Mucosa of stomach (tissue), 1 donor: ENCODE measurements around the gene PARVA.

Experiments used
- H3K27me3 ChIP-seq: one replicate; pipeline ENCODE4 v1.7.0; 2013; ENCODE audit warnings: mild to moderate bottlenecking, low read length; ENCODE audit not compliant: control insufficient read depth, insufficient read depth
- H3K36me3 ChIP-seq: one replicate; pipeline ENCODE4 v1.7.0; 2013; ENCODE audit warnings: low read length; ENCODE audit not compliant: control insufficient read depth, insufficient read depth
- H3K4me1 ChIP-seq: one replicate; pipeline ENCODE4 v1.7.0; 2013; ENCODE audit warnings: mild to moderate bottlenecking, low read length; ENCODE audit not compliant: control insufficient read depth, insufficient read depth
- H3K4me3 ChIP-seq: one replicate; pipeline ENCODE4 v1.7.0; 2013; ENCODE audit warnings: low read length
- H3K9ac ChIP-seq: one replicate; pipeline ENCODE4 v1.7.0; 2013; ENCODE audit warnings: mild to moderate bottlenecking, low read length, moderate library complexity
- H3K9me3 ChIP-seq: one replicate; pipeline ENCODE4 v1.7.0; 2013; ENCODE audit warnings: mild to moderate bottlenecking, low read length, moderate library complexity; ENCODE audit not compliant: control insufficient read depth
- donor health status: Pancreatic carcinoma.

PARVA gene

DNA sequence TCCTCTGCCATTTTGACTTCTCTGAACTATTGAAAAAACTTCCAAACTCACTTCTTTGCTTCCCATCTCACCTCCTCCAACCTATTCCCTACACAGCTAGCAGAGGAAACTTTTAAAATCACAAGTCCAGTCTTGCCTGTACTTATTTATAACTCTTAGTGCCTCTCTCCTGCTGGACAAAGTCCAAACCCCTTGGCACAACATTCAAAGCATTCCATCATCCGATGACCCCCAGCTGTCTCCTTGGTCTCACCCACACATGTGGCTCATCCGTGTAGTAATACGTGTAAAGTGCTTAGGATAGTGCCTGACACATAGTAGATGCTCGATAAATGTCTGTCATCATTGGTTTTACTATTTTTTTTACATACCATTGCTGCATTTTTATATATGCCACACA, 101.4 kb downstream of the PARVA start:
- H3K27me3 ChIP-seq: no peaks in the 10 kb centered on the region
- no peak overlapping the region for H3K9ac ChIP-seq
- H3K4me1 ChIP-seq: no peaks in the 10 kb centered on the region
- H3K9me3 ChIP-seq: no peaks in the 10 kb centered on the region
- no peaks in the 10 kb centered on the region for H3K36me3 ChIP-seq
- no peak overlapping the region for H3K4me3 ChIP-seq

DNA sequence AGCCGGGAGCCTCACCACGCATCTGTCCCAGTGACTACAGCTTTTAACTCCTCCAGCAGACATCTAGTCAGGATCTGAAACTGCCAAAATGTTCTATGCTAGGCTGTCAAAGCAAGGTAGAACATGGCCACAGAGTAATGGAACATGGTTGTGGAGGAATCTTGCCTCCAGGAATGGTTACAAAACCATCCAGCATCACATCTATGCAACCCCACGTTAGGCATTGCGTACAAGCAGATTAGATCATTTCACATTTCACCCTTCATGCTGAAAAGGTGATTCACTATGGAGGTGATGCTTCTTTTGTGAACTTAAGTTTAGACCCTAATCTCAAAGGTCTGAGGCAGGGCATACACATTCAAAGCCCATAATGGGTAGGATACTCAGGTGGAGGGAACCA, 103.0 kb downstream of the PARVA start:
- H3K4me1 ChIP-seq: no peaks in the 10 kb centered on the region
- no peaks in the 10 kb centered on the region for H3K9me3 ChIP-seq
- H3K27me3 ChIP-seq: no peaks in the 10 kb centered on the region
- H3K9ac ChIP-seq: no peak overlapping the region
- H3K4me3 ChIP-seq: no peak overlapping the region
- H3K36me3 ChIP-seq: no peaks in the 10 kb centered on the region

DNA sequence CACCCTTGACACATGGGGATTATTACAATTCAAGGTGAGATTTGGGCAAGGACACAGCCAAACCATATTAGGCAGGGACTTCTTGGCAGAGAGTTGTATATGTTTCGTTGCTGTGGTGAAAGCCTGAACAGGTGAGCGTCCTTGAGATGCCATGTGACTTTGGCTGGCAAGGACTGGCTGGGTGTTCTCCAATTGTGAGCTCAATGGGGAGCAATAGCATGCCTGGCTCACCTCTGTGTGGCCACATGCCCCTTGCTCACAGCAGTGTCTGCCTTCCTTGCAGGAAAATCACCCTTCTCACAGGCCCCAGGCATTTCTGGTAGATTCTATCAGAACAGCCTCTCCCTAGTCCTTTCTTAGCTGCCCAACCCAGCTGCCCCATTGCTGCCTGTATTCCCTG, 105.5 kb downstream of the PARVA start:
- Histone ChIP-seq H3K4me3 (no peak overlapping the region), H3K9me3 (no peaks in the 10 kb centered on the region), H3K4me1 (no peaks in the 10 kb centered on the region), H3K9ac (no peak overlapping the region), H3K27me3 (no peaks in the 10 kb centered on the region), H3K36me3 (no peaks in the 10 kb centered on the region)

DNA sequence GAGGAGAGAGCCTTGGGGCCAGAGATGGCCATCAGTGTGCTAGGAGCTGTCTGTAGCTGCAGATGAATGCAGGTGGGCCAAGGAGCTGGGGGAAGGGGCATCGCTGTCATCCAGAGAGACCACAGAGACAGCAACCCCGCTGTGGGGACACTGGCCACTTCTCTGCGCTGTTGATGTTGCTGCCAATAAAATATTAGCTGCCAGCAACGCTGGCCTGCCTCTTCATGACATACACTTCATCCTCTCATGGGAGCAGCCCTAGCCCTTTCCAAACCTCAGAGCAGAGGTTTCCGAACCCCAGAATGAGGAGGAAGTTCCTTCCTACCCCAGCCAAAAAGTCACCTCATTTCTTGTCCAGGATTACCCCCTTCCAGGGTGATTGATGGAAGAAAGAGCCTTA, 106.2 kb downstream of the PARVA start:
- H3K9ac ChIP-seq: no peak overlapping the region
- H3K4me1 ChIP-seq: no peaks in the 10 kb centered on the region
- no peaks in the 10 kb centered on the region for H3K9me3 ChIP-seq
- H3K27me3 ChIP-seq: no peaks in the 10 kb centered on the region
- H3K4me3 ChIP-seq: no peak overlapping the region
- H3K36me3 ChIP-seq: no peaks in the 10 kb centered on the region

DNA sequence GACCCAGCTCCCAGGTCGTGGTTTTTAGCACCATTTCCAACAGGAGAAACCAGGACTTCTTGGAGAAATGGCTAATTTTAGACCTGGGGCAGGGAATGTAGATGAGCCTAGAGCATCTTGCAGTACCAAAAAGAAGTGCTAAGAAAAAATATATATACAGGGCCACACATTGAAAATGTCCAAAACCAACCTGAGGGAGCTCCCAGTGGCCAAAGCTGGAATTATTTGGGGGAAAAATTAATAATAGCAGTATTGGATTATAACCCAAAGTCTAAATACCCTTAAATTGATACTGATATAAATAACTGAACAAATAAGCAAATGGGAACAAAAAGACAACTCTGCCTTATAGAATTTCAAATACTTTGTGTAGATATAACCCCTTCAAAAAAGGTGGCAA, 108.0 kb downstream of the PARVA start:
- H3K27me3 ChIP-seq: no peaks in the 10 kb centered on the region
- H3K4me1 ChIP-seq: no peaks in the 10 kb centered on the region
- H3K9ac ChIP-seq: no peak overlapping the region
- no peaks in the 10 kb centered on the region for H3K9me3 ChIP-seq
- no peaks in the 10 kb centered on the region for H3K36me3 ChIP-seq
- H3K4me3 ChIP-seq: no peak overlapping the region

DNA sequence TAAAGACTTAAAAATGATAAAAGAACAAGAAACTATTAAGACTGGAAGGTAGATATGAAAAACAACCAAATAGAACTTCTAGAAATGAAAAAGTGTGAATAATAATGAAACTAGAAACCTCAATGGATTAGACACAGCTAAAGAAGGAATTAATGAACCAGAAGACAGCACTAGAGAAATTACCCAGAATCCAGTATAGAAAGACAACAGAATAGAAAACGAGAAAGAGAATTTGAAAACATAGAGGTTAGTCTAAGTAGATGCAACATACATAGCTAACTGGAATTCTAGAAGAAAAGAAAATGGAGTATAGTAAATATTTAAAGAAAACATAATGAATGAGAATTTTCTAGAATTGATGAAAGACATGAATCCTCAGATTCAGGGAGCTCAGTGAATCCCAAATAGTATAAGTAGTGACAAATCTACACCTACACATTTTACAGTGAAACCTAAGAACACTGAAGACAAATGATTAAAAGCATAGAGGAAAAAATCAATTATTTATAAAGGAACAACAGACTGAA, 111.9 kb downstream of the PARVA start:
- Histone ChIP-seq H3K4me1 (no peaks in the 10 kb centered on the region), H3K9ac (no peak overlapping the region), H3K4me3 (no peak overlapping the region), H3K9me3 (no peaks in the 10 kb centered on the region), H3K36me3 (no peaks in the 10 kb centered on the region), H3K27me3 (no peaks in the 10 kb centered on the region)

DNA sequence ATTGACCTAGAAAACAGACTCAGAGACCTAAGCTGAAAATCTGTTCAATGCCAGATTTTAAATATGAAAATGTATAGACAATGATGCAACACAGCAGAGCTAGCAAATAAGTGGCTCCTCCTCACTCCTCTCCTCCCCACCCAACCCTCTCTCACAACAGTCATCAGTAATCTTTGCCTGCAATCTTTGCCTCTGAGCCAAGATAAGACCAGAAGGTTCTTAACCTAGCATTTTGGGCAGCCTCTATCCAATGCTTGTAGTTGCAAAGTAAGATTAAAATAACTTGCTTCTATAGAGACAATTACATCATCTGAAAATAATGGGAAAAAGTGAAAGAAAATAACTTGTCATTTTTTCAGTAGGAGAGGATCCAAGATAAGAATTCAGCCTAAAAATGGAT, 117.3 kb downstream of the PARVA start:
- no peaks in the 10 kb centered on the region for H3K27me3 ChIP-seq
- H3K9me3 ChIP-seq: no peaks in the 10 kb centered on the region
- no peaks in the 10 kb centered on the region for H3K36me3 ChIP-seq
- no peak overlapping the region for H3K4me3 ChIP-seq
- no peaks in the 10 kb centered on the region for H3K4me1 ChIP-seq
- no peak overlapping the region for H3K9ac ChIP-seq

DNA sequence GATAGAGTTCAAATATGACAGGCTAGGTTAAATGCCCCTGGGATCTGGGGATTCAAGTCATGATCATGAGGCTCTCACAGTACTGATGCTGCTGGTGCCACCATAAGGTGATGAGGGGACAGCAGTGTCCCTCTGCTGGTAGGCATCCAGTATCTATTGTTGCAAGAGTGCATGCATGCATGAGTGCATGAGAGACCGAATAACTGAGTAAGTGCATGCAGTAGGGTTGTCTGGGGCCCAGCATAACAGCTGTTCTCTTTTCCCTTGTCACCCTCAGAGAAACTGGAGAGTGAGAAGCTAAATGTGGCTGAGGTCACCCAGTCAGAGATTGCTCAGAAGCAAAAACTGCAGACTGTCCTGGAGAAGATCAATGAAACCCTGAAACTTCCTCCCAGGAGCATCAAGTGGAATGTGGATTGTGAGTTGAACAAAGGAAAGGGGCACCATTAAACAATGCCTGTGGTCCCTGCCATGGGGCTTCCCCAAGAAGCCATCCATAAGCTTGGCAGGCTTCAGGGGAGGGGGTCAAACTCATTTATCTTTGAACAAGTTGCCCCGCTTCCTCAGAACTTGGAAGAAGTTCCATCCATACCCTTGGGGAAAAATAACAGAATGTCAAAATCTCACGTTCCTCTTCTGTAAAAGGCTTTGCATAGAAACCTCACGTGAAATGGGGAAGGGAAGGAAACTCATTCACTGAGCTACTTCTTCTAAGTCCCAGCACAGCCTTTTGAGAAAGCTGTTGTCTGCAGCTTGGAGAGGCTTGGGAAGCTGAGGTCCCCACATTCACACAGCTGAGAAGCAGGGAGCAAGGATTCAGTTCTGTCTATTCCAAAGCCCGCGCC, 119.0 kb downstream of the PARVA start:
- H3K9ac ChIP-seq: no peak overlapping the region
- no peaks in the 10 kb centered on the region for H3K27me3 ChIP-seq
- H3K4me3 ChIP-seq: no peak overlapping the region
- H3K9me3 ChIP-seq: no peaks in the 10 kb centered on the region
- no peaks in the 10 kb centered on the region for H3K4me1 ChIP-seq
- H3K36me3 ChIP-seq: no peaks in the 10 kb centered on the region

DNA sequence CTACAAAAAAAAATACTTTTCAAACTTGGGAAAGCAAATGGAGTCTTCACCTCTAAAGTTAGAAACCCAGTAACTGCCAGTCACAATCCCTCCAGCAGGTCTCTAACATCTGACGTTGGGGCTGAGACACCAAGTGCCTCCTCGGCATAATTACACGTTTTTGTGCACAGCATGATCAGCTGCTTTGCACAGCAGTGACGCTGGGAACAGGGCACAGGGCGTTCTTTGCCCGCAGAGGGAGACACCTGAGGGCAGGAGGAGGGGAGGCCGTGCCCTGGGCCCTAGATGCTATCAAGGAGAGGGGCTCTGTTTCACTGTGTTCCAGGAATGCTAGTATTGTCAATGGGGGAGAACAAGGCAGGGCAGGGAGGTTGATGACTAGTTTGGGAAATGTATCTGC, 120.1 kb downstream of the PARVA start:
- no peak overlapping the region for H3K9ac ChIP-seq
- H3K4me3 ChIP-seq: no peak overlapping the region
- no peaks in the 10 kb centered on the region for H3K27me3 ChIP-seq
- H3K4me1 ChIP-seq: no peaks in the 10 kb centered on the region
- H3K36me3 ChIP-seq: no peaks in the 10 kb centered on the region
- H3K9me3 ChIP-seq: no peaks in the 10 kb centered on the region

DNA sequence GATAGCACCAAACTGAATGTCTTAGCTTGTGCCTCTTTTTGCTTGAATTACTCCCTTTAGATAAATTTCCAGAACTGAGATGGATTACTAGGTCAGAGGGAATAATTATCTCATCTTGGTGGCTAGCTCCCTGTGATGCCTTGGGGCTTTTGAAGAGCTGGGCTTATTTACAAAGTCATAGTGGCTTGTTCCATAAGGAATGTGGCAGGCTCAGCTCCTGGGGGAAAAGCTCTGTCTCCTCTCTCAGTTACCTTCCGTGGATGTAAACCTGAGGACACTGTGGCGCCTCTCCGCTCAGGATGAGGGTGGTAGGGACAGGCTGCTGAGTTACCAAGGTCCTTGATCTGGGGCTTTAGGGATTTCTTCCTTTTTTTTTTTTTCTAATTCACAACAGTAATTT, 121.7 kb downstream of the PARVA start:
- no peaks in the 10 kb centered on the region for H3K27me3 ChIP-seq
- H3K9me3 ChIP-seq: no peaks in the 10 kb centered on the region
- H3K36me3 ChIP-seq: no peaks in the 10 kb centered on the region
- no peak overlapping the region for H3K9ac ChIP-seq
- H3K4me1 ChIP-seq: peaks cover 13% of the 10 kb centered on the region
- H3K4me3 ChIP-seq: no peak overlapping the region

DNA sequence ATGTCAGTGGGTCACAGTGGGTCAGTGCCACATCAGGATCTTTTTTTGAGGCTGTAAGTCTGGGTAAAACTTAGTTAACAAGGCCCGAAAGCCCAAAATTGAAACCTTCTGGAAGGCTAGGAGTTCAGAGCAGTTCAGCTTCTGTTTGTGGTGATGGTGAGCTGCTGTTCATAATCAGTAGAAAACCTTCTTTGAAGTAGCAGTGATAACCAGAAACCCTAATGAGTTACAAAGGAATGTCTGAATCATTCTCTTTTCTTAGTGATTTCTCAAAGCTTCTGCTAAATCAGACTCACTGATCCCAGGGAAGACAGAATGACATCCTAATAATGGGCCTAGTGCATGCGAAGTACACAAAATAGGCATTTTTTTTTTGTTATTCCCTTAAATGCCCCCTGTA, 124.7 kb downstream of the PARVA start:
- Histone ChIP-seq H3K4me3 (no peak overlapping the region), H3K27me3 (no peaks in the 10 kb centered on the region), H3K9ac (no peak overlapping the region), H3K4me1 (peaks cover 13% of the 10 kb centered on the region), H3K9me3 (no peaks in the 10 kb centered on the region), H3K36me3 (no peaks in the 10 kb centered on the region)

DNA sequence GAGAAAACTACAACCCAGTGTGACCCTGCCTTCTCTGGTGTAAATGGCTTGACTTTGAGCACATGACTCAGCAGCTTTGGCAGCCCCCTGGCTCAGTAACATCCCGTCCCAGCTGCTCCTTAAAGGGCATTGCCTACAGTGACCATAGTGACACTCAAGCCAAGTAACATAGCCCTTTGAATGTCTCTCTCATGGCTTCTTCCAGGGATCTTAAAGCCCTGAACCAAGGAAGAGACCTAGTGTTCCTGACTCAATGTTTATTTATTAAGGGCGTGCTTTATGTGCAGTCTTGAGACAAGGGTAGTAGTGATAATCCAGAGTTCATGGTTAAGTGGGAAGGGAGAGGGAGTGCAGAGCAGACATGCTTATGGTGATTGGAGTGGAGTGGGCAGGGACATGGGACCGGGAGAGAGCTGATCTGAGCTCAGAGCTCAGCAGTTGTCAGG, 125.7 kb downstream of the PARVA start:
- no peaks in the 10 kb centered on the region for H3K9me3 ChIP-seq
- H3K27me3 ChIP-seq: no peaks in the 10 kb centered on the region
- no peak overlapping the region for H3K9ac ChIP-seq
- H3K4me1 ChIP-seq: peaks cover 17% of the 10 kb centered on the region
- no peaks in the 10 kb centered on the region for H3K36me3 ChIP-seq
- no peak overlapping the region for H3K4me3 ChIP-seq
